AG04449 (cell line): Measurements from ENCODE around the gene ARMC9.

Experiments
- CTCF ChIA-PET: fragments of 350-600 bp; formaldehyde crosslinking; extraction: SDS; loops from one replicate; lab custom pipeline; 2021; ENCODE audit warnings: antibody characterized with exemption; lab: Yijun Ruan, JAX
- POLR2A ChIA-PET: fragments of 400-600, 350-600 bp; formaldehyde crosslinking; extraction: SDS; loops from one replicate; lab custom pipeline; 2020; ENCODE audit warnings: antibody characterized with exemption, inconsistent platforms; lab: Yijun Ruan, JAX
- DNase-seq: peaks from one replicate; pipeline ENCODE4 v3.0.0-alpha.2; 2010; ENCODE audit warnings: low read depth, low spot score
- H3K4me3 ChIP-seq: 2 replicates; pipeline ENCODE4 v1.5.1; 2011; ENCODE audit warnings: low read depth, mild to moderate bottlenecking, control low read depth, low read length
- CTCF ChIP-seq: IDR thresholded peaks from one replicate; pipeline ENCODE4 v1.5.1; 2011; ENCODE audit warnings: mild to moderate bottlenecking, moderate library complexity, low read length, control low read depth, inconsistent platforms; ENCODE audit not compliant: insufficient read depth; ENCODE audit errors: missing control alignments

ARMC9 gene

DNA sequence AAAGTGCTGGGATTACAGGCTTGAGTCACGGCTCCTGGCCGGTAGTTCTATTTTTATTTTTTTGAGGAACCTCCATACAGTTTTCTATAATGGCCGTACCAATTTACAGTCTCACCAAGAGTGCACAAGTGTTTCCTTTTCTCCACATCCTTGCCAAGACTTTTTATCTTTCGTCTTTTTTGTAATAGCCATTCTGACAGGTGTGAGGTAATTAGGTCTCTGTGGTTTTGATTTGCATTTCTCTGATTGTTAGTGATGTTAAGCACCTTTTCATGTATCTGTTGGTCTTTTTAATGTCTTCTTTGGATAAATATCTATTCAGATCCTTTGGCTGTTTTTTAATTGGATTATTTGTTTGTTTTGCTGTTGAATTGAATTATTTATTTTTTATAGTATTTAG is 9.3 kb downstream of the ARMC9 start:
- no peak overlapping the region for H3K4me3 ChIP-seq
- POLR2A ChIA-PET, result no interaction called here
- no peak for TF ChIP-seq CTCF
- CTCF ChIA-PET, result no interaction called here
- no peak for DNase-seq

DNA sequence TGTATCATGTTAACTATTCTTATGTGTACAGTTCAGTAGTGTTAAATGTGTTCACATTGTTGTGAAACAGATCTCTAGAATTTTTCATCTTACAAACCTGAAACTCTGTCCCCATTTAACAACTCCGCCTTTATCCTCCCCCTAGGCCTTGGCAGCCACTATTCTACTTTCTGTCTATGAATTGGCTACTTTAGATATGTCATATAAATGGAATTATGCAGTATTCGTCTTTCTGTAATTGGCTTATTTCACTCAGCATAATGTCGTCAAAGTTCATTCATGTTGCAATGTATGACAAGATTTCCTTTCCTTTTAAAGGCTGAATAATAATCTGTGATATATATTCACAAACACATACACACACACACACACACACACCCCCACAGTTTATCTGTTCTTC is 12.4 kb downstream of the ARMC9 start:
- no peak for DNase-seq
- POLR2A ChIA-PET, result interaction anchor here (0.6 kb wide), 1 partner anchor 32 kb away, joined by 3 read pairs; no protein-coding TSS in a partner anchor
- CTCF ChIA-PET, result interaction anchor here (1.0 to 2.1 kb wide), 4 partner anchors 12 to 106 kb away, joined by 3 to 9 read pairs (median 6); partner anchors contain the start of gene ARMC9
- no peak overlapping the region for H3K4me3 ChIP-seq
- no peak for TF ChIP-seq CTCF

DNA sequence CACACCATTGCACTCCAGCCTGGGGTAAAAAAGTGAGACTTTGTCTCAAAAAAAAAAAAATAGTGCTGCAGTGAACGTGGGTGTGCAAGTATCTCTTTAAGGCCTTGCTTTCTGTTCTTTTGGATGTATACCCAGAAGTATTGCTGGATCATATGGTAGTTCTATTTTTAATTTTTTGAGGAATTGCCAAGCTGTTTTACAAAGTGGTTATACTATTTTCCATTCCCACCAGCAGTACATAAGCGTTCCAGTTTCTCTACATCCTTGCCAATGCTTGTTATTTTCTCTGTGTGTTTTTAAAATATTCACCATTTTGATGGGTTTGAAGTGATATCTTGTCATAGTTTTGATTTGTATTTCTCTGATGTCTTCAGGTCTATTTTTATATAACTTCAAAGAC is 13.1 kb downstream of the ARMC9 start:
- H3K4me3 ChIP-seq, result no peak overlapping the region
- CTCF ChIA-PET, result interaction anchor here (1.6 to 2.4 kb wide), 3 partner anchors 13 to 107 kb away, joined by 6 to 7 read pairs (median 7); no protein-coding TSS in a partner anchor
- no peak for TF ChIP-seq CTCF
- POLR2A ChIA-PET, result interaction anchor here (0.6 kb wide), 1 partner anchor 31 kb away, joined by 3 read pairs; no protein-coding TSS in a partner anchor
- no peak for DNase-seq

DNA sequence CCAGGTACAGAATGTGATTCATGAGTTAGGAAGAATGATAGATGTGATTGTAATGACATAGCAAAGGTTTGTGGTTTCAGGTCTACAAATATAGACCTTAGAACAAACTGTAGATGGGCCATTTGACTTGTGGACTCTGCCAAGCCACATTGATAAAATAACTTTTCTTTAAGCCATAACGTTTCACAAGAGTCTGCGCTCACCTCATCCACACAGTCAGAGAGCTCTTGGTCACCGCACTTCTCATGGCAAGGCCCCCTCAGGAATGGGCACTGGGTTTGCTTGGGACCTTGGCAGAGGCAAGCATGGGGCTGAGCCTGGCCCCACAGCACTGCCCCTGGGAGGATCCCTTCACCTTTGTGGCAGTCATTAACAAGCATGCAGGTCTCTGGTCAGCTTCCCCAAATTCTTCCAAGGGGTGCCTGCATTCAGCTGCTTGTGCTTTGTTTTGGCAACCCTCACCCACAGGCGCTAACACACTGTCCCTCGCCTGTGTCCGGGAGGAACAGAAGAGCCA is 14.0 kb downstream of the ARMC9 start:
- DNase-seq, result no peak
- ChIA-PET POLR2A (no interaction called here), CTCF (interaction anchor here (1.6 to 2.4 kb wide), 3 partner anchors 12 to 108 kb away, joined by 6 to 7 read pairs (median 7); no protein-coding TSS in a partner anchor)
- TF ChIP-seq CTCF, result no peak
- no peak overlapping the region for H3K4me3 ChIP-seq

GRCh38 chr2:231213931-231214642 is 15.7 kb downstream of the ARMC9 start:
- no peak for TF ChIP-seq CTCF
- POLR2A ChIA-PET, result no interaction called here
- DNase-seq, result no peak
- H3K4me3 ChIP-seq, result no peak overlapping the region
- CTCF ChIA-PET, result interaction anchor here (1.3 to 4.0 kb wide), 4 partner anchors 10 to 22 kb away, joined by 3 to 18 read pairs (median 6); no protein-coding TSS in a partner anchor

DNA sequence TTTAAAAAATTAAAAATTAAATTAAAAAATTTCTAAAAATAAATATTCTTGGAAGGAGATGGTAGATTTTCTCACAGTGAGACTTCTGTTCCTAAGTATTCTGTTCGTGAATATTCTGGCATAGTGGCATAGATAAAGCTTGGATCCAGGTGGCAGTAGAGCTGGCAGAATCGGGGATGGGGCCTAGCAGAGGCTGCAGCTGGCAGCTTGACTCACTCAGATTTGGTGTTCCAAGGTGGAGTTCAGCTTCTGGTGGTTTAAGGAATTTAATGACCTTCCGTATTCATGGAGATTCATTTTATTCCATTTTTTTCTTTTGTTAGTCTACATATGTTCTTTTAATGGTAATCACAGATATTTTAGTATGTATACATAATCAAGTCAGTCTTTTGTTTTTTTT is 19.9 kb downstream of the ARMC9 start:
- no peak for TF ChIP-seq CTCF
- no peak for DNase-seq
- H3K4me3 ChIP-seq, result no peak overlapping the region
- CTCF ChIA-PET, result interaction anchor here (1.4 to 1.7 kb wide), 3 partner anchors 9 to 195 kb away, joined by 5 to 7 read pairs (median 6); no protein-coding TSS in a partner anchor
- POLR2A ChIA-PET, result no interaction called here
